HG03432 (cell line): Measurements from ENCODE around the gene RAB30.

ENCODE experiments used
- ATAC-seq: cut with Tn5 transposase; IDR thresholded peaks from one replicate; pipeline ENCODE4 v1.9.1; 2021; ENCODE audit warnings: mild to moderate bottlenecking, moderate library complexity; ENCODE audit not compliant: unreplicated experiment

RAB30 gene

DNA sequence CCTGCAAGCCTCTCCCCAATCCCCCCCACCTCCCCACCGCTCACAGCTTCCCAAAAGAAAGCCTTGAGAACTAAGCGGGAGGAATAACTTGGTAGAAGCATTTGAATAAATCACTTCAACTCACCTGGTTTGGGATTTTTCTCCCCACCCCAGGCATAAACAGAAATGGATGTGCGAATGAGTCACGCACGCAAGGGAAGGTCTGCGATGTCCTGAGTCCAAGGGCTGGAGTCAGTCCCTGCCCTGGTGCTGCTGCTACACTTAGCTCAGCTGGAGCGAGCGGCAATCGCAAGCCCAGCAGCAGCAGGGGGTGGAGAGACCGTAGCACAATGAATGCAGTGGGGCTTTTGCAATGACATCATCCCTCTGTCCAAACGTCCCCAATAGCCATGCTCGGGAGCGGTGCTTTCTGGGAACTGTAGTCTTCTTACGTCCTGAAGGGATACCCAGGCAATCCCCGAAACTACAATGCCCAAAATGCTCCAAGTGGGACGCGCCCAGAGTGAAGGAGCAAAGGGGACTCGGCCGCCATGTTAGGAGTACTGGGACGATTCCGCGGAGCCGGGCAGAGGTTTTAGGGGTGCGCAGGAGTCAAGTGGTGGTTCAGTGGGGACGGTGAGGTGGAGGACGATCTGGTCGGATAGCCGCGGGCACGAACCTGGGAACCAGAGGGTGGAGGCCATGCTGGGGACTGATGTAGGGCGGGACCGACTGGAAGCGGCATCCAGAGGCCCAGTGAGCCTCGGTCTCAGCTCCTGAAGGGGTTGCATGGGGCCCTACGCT lies at the start of gene RAB30:
RAB30 (minus strand) TSS at position 331 of the 783 bp plus-strand sequence. CDS start 74,581 bp downstream, outside the sequence.
- ATAC-seq: peak; percentile 96

DNA sequence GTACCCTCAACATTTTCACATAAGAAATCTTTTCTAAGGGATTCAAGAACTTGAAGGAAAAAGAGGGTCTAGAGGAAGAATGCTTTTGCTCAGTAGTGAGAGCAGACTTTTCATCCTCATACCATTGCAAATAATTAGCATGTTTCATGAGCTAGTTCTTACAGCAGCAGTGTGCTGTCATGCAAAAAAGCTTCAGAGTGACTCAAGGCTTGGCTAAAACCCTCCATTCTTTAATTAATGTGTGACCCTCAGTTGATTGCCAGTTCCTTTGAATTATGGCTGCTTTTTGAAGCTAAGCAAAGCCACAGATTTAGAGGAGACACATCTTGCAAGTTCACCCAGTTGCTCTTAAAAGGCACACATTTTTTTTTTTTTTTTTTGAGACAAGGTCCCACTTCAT lies 48.6 kb upstream of the RAB30 start:
- ATAC-seq: no peak

- ATAC-seq: no peak
Observed at GRCh38 chr11:83119216-83119615, 47.5 kb upstream of the RAB30 start.

- no peak for ATAC-seq
Observed at GRCh38 chr11:83118814-83119213, 47.1 kb upstream of the RAB30 start.

GRCh38 chr11:83116015-83116641 lies 44.4 kb upstream of the RAB30 start:
- ATAC-seq: no peak

GRCh38 chr11:83115551-83115950 lies 43.9 kb upstream of the RAB30 start:
- ATAC-seq: no peak

DNA sequence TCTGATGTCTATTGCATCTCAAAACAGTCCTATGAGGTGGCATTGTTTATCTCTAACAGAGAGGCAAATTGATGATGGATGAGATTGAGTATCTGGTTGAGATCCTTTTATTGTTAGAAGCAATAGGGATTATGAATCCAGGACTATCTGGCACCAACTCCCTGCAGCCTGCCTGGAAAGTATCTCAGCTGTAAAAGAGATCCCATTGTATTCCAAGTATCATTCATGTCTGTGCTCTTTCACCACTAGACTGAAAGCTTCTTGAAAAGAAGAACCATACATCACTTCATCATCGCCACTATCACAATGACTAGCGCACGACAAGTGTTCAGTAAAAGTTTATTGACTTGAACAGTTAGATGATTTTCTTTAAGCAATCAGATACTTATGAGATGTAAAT lies 43.3 kb upstream of the RAB30 start:
- no peak for ATAC-seq

- no peak for ATAC-seq
Observed at GRCh38 chr11:83112886-83113285, 41.2 kb upstream of the RAB30 start.

GRCh38 chr11:83105168-83105567 lies 33.5 kb upstream of the RAB30 start:
- ATAC-seq: no peak

DNA sequence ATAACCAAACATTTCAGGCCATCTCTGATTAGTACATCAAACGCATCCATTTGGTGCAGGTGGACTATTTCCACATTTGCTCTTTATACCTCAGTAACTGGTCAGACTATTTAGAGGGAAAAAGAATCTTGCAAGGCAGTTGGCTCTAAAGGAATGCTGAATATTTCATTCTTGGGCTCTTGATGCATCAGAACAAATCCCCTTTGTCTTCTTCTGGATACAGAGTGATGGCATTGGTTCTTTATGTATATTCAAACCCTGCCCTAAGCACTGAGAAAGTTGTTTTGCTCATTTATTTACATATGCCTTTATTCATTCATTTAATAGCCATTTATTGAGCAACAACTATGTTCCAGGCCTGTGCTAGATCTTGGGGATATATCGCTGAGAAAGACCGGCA lies 31.1 kb upstream of the RAB30 start:
- ATAC-seq: no peak

DNA sequence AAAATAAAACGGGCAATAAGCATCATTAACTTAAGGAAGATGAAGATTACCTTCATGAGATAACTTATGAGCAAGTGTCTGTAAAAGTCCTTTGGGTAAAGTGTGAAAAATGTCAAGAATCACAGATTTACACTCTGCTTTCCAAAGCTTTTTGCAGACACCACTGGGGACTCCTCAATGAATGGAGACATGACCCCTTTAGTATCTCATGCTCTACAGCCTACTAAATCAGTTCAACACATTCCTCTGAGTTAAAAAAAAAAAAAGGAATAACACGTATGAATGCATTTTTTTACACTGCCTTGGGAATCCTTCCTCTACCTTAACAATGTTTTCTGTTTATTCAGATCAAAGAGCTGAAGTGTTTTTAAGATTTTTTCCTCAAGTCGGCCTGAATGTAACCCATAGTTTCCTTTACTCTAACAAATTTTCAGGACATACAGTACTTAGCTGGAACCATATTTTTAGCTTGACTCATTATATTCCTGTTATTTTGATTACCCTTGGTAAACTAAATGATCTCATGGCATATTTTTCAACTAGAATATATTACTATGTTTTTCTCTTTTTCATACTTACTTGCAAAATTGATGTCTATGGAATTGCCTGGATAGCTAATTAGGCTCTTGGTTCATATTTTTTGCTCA lies 25.9 kb upstream of the RAB30 start:
- ATAC-seq: no peak

- no peak for ATAC-seq
Observed at GRCh38 chr11:83093634-83094033, 21.9 kb upstream of the RAB30 start.

GRCh38 chr11:83092488-83093384 lies 21.0 kb upstream of the RAB30 start:
- ATAC-seq: no peak

DNA sequence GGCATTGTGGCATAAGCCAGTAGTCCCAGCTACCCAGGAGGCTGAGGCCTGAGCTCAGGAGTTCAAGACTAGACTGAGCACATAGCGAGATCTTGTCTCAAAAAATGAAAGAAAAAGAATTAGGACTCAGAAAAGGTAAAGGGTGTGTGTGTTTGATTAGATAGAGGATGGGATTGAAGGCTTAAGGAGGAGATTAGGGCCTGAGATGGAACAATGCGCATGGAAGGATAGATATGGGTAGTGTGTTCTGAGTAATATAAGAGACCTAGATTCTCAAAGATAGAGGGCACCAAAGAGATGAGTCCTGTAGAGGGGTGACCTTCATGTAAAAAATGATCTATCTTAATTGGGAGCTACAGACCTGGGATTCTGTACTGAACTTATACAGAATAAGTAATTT lies 17.3 kb upstream of the RAB30 start:
- no peak for ATAC-seq

DNA sequence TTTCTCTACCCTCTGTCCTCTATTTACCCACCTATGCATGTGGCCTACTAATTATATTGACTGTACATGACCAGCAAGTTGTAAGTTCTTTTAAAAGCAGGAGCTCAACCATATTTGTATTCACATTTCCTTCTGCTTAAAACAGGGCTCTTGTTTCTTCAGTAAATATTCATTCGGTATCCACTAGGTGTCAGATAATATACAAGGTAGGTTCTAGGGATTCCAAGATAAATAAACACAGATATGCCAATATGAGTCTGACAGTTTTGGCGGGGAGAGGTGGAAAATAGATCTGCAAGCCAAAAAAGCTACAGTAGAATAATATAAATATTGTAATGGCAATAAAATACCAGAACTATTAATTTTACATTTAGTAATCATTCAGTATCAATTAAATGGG lies 15.3 kb upstream of the RAB30 start:
- no peak for ATAC-seq

GRCh38 chr11:83079820-83080219 lies 8.1 kb upstream of the RAB30 start:
- no peak for ATAC-seq

- ATAC-seq: no peak
Observed at GRCh38 chr11:83078269-83078668, 6.6 kb upstream of the RAB30 start.

- no peak for ATAC-seq
Observed at GRCh38 chr11:83073884-83074283, 2.2 kb upstream of the RAB30 start.

DNA sequence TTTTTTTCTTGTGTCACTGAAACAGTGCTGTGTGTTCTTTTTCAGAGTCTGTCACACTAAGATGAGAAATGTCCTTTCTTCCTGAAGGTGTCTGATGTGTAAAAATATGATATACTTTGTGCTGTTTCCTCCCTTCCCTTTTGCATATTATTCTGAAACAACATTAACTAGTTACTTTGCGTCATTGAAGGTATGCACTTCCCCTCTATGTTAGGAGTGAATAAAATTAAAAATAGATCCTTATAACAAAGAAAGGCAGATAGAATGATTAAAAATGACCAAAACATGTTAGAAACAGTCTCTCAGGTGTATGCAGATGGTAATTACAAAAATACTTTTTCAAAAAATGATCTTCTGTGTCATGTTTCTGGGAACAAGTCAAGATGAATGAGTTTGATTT lies 1.6 kb upstream of the RAB30 start:
- no peak for ATAC-seq

DNA sequence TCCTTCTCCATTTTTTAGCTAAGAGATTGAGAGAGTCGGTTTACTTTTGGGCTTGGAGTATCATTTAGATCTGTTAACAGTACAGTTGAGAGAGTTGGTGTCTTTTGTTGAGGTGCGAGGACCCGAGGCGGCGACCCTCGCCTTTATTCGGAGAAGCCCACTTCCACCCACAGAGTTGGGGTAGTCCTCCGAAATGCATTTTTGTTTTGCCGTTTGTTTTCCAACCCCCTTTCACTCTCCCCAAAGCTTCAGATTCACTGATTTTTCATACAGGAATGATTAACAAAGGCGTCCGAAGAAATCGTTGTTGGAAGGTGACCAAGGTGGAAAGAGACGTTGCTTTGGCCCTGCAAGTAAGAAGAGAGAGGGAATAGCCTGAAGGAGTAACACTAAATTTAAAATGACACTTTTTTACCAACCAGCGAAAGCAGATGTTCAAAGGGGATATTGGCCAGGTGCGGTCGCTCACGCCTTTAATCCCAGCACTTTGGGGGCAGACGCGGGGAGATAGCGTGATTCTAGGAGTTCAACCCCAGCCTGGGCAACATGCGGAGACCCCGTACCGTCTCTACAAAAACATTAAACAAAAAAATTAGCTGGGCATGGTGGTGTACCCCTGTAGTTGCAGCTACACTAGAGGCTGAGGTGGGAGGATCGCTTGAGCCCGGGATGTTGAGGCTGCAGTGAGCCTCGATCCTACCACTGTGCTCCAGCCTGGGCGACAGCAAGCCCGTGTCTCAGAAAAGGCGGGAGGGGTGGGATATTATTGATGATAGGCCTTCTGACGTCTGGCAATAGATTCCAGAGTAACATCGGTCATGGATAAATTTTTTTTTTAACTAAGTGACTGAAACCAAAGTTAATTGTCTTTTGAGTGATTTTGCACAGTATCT lies 899 bp upstream of the RAB30 start:
- no peak for ATAC-seq
